ENCODE data around the gene FAM53B. TPM values are rescaled to one million over a fixed set of nuclear protein-coding genes. Genes with fewer than 3 reads are reported as not detected.

FAM53B gene
- total and polyA plus RNA-seq, 8 donors, result 5.7 to 46.9 (median 11.4) TPM

DNA sequence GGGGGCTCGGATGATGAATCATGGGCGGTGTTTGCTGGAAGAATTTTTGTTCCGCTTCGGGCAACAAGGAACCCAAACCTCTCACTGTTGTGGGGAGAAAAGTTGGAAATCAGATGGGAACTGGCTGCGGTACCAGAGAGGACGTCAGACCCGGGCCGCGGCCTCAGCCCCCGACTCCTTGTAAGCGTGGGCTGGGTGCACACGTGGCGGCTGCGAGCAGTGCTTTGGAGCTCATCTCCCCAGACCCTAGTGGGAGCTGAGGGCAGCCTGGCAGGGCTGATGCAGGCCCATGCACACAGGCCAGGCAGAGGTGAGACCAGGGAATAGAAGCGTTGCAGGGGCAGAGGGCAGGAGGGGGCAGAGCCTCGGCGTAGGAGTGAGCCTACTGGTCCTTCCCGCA, 136.5 kb downstream of the FAM53B start:
- DNase-seq, result no peak
- intact Hi-C loops (cut with DNase I; ENCODE audit: low total_unique reads), result no loop called here
- Histone ChIP-seq H3K36me3 (no peaks in the 10 kb centered on the region), H3K27ac (no peak overlapping the region), H3K27me3 (no peaks in the 10 kb centered on the region), H3K4me1 (peaks cover 5 to 18% (median 9%) of the 10 kb centered on the region in 4 donors), H3K9me3 (no peaks in the 10 kb centered on the region), H3K4me3 (no peak overlapping the region)
- no peak for TF ChIP-seq EP300 (IDR thresholded peaks at IDR 0.05)
- 93 to 97% (median 96%) methylated on average over 16 to 18 of the region's 18 CpGs for WGBS, 5 donors

DNA sequence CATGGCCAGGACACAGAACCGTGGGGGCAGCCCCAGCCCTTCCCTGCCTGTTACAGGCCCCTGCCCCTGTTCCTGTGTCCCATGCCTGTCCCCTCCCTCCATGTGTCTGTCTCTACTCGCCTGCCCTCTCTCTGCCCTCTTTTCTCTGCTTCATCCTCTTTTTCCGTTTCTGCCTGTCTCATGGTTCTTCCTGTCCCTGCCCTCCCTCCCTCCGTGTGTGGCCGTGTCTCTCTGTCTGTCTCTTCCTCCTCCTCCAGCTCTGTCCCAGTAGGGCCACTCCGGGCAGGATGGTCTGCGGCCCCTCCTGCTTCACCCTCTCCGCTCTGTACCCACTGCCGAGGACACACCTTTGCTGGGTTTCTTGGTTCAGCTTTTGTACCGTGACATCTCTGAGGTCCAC, 137.4 kb downstream of the FAM53B start:
- no peak for DNase-seq
- Histone ChIP-seq H3K27me3 (no peaks in the 10 kb centered on the region), H3K9me3 (no peaks in the 10 kb centered on the region), H3K4me1 (peaks cover 0 to 10% (median 2%) of the 10 kb centered on the region in 4 donors), H3K4me3 (no peak overlapping the region), H3K27ac (no peak overlapping the region), H3K36me3 (no peaks in the 10 kb centered on the region)
- TF ChIP-seq EP300 (IDR thresholded peaks at IDR 0.05) (no peak), POLR2A (IDR thresholded peaks at IDR 0.05) (no peak), POLR2AphosphoS5 (IDR thresholded peaks at IDR 0.05) (no peak)
- TF ChIP-seq, protein P1, sequence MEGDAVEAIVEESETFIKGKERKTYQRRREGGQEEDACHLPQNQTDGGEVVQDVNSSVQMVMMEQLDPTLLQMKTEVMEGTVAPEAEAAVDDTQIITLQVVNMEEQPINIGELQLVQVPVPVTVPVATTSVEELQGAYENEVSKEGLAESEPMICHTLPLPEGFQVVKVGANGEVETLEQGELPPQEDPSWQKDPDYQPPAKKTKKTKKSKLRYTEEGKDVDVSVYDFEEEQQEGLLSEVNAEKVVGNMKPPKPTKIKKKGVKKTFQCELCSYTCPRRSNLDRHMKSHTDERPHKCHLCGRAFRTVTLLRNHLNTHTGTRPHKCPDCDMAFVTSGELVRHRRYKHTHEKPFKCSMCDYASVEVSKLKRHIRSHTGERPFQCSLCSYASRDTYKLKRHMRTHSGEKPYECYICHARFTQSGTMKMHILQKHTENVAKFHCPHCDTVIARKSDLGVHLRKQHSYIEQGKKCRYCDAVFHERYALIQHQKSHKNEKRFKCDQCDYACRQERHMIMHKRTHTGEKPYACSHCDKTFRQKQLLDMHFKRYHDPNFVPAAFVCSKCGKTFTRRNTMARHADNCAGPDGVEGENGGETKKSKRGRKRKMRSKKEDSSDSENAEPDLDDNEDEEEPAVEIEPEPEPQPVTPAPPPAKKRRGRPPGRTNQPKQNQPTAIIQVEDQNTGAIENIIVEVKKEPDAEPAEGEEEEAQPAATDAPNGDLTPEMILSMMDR (IDR thresholded peaks at IDR 0.05), result no peak
- intact Hi-C loops (cut with DNase I; ENCODE audit: low total_unique reads), result no loop called here
- 49 to 62% (median 51%) methylated on average over 10 of the region's 10 CpGs for WGBS, 5 donors

DNA sequence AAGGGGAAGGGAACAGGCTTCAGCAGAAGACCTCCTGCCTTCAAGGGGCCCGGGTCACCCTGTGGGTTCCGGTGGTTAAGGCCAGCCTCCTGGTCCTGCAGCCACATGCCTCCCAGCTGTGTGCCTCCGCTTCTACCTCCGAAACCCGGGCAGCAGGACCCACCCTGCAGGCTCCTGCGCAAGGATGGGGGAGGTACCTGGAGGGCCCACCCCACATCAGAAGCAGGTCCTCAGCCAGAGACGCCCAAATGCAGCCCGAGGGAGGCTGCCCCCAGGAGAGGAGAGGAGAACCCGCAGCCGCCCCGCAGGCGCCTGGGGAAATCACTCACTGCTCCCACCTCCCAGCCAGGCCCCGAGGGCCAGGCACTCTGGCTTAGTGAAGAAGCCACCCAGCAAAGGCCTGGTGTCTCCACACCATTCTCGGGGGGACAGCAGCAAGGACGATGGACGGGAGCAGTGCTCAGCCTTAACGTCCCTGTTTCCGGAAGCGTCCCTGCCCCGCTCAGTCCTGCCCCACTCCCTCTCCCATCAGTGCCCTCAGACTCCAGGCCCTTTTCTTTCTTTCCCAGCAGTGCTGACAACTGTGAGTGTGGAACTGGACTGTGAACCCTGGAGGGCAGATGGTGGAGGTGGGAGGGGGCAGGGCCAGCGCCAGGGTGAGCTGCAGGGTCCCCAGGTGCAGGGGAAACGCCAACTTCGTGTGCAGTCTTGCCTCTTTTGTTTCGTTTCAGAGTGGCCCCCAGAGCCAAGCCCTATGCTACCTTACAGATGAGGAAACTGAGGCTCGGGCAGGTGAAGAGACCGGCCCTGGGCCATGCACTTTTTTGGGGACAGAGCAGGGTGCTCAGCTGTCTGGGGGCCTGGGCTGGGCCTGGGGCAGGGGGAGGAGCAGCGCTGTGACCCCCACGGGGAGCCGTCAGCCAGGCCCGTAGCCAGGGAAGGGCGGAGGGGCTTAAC, 138.0 kb downstream of the FAM53B start:
- Histone ChIP-seq H3K9me3 (no peaks in the 10 kb centered on the region), H3K4me3 (no peak overlapping the region), H3K27ac (no peak overlapping the region), H3K27me3 (no peaks in the 10 kb centered on the region), H3K4me1 (peaks cover 0 to 3% (median 0%) of the 10 kb centered on the region in 4 donors), H3K36me3 (no peaks in the 10 kb centered on the region)
- no peak for TF ChIP-seq EP300 (IDR thresholded peaks at IDR 0.05)
- WGBS, 5 donors, result 76 to 81% (median 79%) methylated on average over 14 to 31 of the region's 31 CpGs
- intact Hi-C loops (cut with DNase I; ENCODE audit: low total_unique reads), result no loop called here
- no peak for DNase-seq

DNA sequence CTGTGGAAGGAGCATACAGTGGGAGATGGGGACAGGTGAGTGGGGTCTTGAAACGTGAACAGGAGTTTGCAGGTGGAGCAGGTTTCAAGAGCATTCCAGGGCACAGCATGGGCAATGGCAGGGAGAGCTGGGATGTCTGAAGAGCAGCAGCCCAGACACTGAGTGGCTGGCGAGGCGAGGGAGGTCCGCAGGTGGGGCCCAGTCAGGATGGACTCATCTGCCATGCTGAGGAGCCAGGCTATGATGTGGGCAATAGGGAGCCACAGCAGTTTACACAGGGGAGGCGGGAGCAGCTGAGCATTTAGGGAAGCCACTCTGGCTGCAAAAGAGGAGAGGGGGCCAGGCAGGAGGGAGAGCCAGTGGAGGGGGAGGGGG, 138.7 kb downstream of the FAM53B start:
- WGBS, 5 donors, result 85 to 95% (median 92%) methylated on average over 5 of the region's 5 CpGs
- Histone ChIP-seq H3K36me3 (no peaks in the 10 kb centered on the region), H3K4me3 (no peak overlapping the region), H3K9me3 (no peaks in the 10 kb centered on the region), H3K4me1 (no peaks in the 10 kb centered on the region), H3K27me3 (no peaks in the 10 kb centered on the region), H3K27ac (no peak overlapping the region)
- intact Hi-C loops (cut with DNase I; ENCODE audit: low total_unique reads), result no loop called here
- TF ChIP-seq POLR2A (IDR thresholded peaks at IDR 0.05), result no peak
- TF ChIP-seq POLR2AphosphoS5 (IDR thresholded peaks at IDR 0.05), result no peak
- TF ChIP-seq, protein P1 (IDR thresholded peaks at IDR 0.05), result no peak
- TF ChIP-seq EP300 (IDR thresholded peaks at IDR 0.05), result no peak
- no peak for DNase-seq

DNA sequence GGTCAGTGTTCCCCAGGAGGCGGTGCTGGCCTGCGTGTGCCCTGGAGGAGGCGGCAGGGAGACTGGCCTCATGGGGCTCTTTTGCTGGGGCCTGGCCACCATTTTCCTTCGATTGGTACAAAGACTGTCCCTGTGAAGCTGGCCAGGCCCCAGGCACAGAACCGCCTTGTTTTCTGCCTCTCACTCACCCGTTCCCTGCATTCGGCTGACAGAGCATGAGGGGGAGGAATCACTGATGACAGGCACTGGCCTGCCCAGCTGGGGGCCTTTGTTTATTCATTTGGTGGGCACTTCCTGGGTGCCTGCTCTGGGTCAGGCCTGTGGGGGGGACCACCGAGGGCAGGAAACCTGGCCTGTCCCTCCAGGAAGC, 139.2 kb downstream of the FAM53B start:
- no peak for DNase-seq
- Histone ChIP-seq H3K27me3 (no peaks in the 10 kb centered on the region), H3K4me1 (no peaks in the 10 kb centered on the region), H3K4me3 (no peak overlapping the region), H3K36me3 (no peaks in the 10 kb centered on the region), H3K9me3 (no peaks in the 10 kb centered on the region), H3K27ac (peak overlapping the region in 1 of 5 donors; percentile 20)
- 75 to 82% (median 77%) methylated on average over 5 to 8 of the region's 8 CpGs for WGBS, 5 donors
- intact Hi-C loops (cut with DNase I; ENCODE audit: low total_unique reads), result no loop called here
- TF ChIP-seq EP300 (IDR thresholded peaks at IDR 0.05), result no peak
- TF ChIP-seq, protein P1 (IDR thresholded peaks at IDR 0.05), result no peak
- TF ChIP-seq POLR2A (IDR thresholded peaks at IDR 0.05), result no peak
- no peak for TF ChIP-seq POLR2AphosphoS5 (IDR thresholded peaks at IDR 0.05)
